Hepatocyte (in vitro differentiated cells): ENCODE data around the gene TMBIM4. TPM values are rescaled to one million over a fixed set of nuclear protein-coding genes. Genes with fewer than 3 reads are reported as not detected.

ENCODE experiments used
- DNase-seq: peaks from one replicate; pipeline ENCODE4 v3.0.0-alpha.2; 2016; ENCODE audit warnings: low spot score
- H2AFZ ChIP-seq: fragments of 200-600 bp; sonication (generic); 2 replicates; pipeline ENCODE4 v1.6.0; 2016; ENCODE audit warnings: antibody characterized with exemption, mild to moderate bottlenecking
- H3K27ac ChIP-seq: fragments of 200-600 bp; sonication (generic); 2 replicates; pipeline ENCODE4 v1.5.1; 2016; ENCODE audit warnings: mild to moderate bottlenecking
- H3K27me3 ChIP-seq: fragments of 200-600 bp; sonication (generic); 2 replicates; pipeline ENCODE4 v1.6.1; 2016
- H3K36me3 ChIP-seq: fragments of 200-600 bp; sonication (generic); replicated peaks from 2 replicates; pipeline ENCODE4 v1.5.1; 2016; ENCODE audit warnings: low read depth; ENCODE audit not compliant: insufficient read depth
- H3K4me1 ChIP-seq: fragments of 200-600 bp; sonication (generic); 2 replicates; pipeline ENCODE4 v1.5.1; 2016; ENCODE audit warnings: mild to moderate bottlenecking, moderate library complexity; ENCODE audit not compliant: insufficient read depth
- H3K4me2 ChIP-seq: fragments of 200-600 bp; sonication (generic); 2 replicates; pipeline ENCODE4 v1.6.0; 2016
- H3K4me3 ChIP-seq: fragments of 200-600 bp; sonication (generic); 2 replicates; pipeline ENCODE4 v1.5.1; 2016; ENCODE audit warnings: mild to moderate bottlenecking
- H3K79me2 ChIP-seq: fragments of 200-600 bp; sonication (generic); 2 replicates; pipeline ENCODE4 v1.6.0; 2017; ENCODE audit warnings: mild to moderate bottlenecking
- H3K9me2 ChIP-seq: fragments of 200-600 bp; sonication (generic); replicated peaks from 2 replicates; pipeline ENCODE4 v1.6.0; 2017; ENCODE audit warnings: mild to moderate bottlenecking; ENCODE audit not compliant: insufficient read depth
- H3K9me3 ChIP-seq: fragments of 200-600 bp; sonication (generic); 2 replicates; pipeline ENCODE4 v1.5.1; 2016; ENCODE audit warnings: low read depth, mild to moderate bottlenecking
- H4K20me1 ChIP-seq: fragments of 200-600 bp; sonication (generic); 2 replicates; pipeline ENCODE4 v1.6.0; 2016; ENCODE audit warnings: mild to moderate bottlenecking; ENCODE audit not compliant: insufficient read depth, poor library complexity, severe bottlenecking
- CTCF ChIP-seq: fragments of 200-600 bp; sonication (generic); IDR thresholded peaks from 2 replicates; pipeline ENCODE4 v1.5.1; 2016; ENCODE audit warnings: antibody characterized with exemption, mild to moderate bottlenecking; ENCODE audit not compliant: poor library complexity
- EZH2 ChIP-seq: fragments of 200-600 bp; sonication (generic); IDR thresholded peaks from 2 replicates; pipeline ENCODE4 v1.6.1; 2016; ENCODE audit warnings: antibody characterized with exemption, mild to moderate bottlenecking, borderline replicate concordance
- EZH2phosphoT487 ChIP-seq: fragments of 200-600 bp; sonication (generic); IDR thresholded peaks from one replicate; pipeline ENCODE4 v1.6.1; 2018; ENCODE audit warnings: antibody characterized with exemption, mild to moderate bottlenecking, low read depth, moderate library complexity; ENCODE audit not compliant: unreplicated experiment, severe bottlenecking
- WGBS: methylation state at CpG from one replicate; pipeline ENCODE4 v1.1.6; 2016; ENCODE audit warnings: low lambda C conversion rate; ENCODE audit errors: missing lambda C conversion rate; 5-methylcytosine and 5-hydroxymethylcytosine counted together
- polyA plus RNA-seq: library from polyadenylated mRNA; unstranded; fragments of >200 nt; fragmentation: Nextera tagmentation; extraction: Ambion mirVana; gene quantifications from 2 replicates; pipeline ENCODE4 v1.2.1, GENCODE V29; 2016
- total RNA-seq: library from RNA; depleted of rRNA; stranded (reverse); fragments of >200 nt; gene quantifications from 2 replicates; pipeline ENCODE4 v1.2.3, GENCODE V29; 2014

The TMBIM4 gene
- total and polyA plus RNA-seq, 2 experiments from 2014 or later, result 156 to 212 TPM

- H3K27me3 ChIP-seq, result no peaks in the 10 kb centered on the region
- no peak overlapping the region for H3K4me2 ChIP-seq
- H3K4me3 ChIP-seq, result no peak overlapping the region
- H3K9me2 ChIP-seq, result no peaks in the 10 kb centered on the region
- WGBS, result 85% methylated on average over 2 of the region's 2 CpGs
- H2AFZ ChIP-seq, result no peak overlapping the region
- DNase-seq, result no peak
- no peaks in the 10 kb centered on the region for H3K4me1 ChIP-seq
- TF ChIP-seq CTCF (no peak), EZH2 (no peak), EZH2phosphoT487 (no peak)
- H3K27ac ChIP-seq, result no peak overlapping the region
- peaks cover 3% of the 10 kb centered on the region for H3K79me2 ChIP-seq
- H3K36me3 ChIP-seq, result no peaks in the 10 kb centered on the region
- H3K9me3 ChIP-seq, result no peaks in the 10 kb centered on the region
- H4K20me1 ChIP-seq, result no peaks in the 10 kb centered on the region
Observed at GRCh38 chr12:66194122-66194521, 24.3 kb upstream of the TMBIM4 start.

GRCh38 chr12:66191547-66192126 is 21.8 kb upstream of the TMBIM4 start:
- Histone ChIP-seq H3K27ac (no peak overlapping the region), H4K20me1 (no peaks in the 10 kb centered on the region), H3K79me2 (peaks cover 3% of the 10 kb centered on the region), H3K9me3 (no peaks in the 10 kb centered on the region), H3K4me3 (no peak overlapping the region), H3K27me3 (peaks cover 7% of the 10 kb centered on the region), H2AFZ (no peak overlapping the region), H3K4me1 (no peaks in the 10 kb centered on the region), H3K4me2 (peak overlapping the region; percentile 25), H3K36me3 (no peaks in the 10 kb centered on the region), H3K9me2 (no peaks in the 10 kb centered on the region)
- DNase-seq, result no peak
- no peak for TF ChIP-seq EZH2phosphoT487
- TF ChIP-seq EZH2, result no peak
- no peak for TF ChIP-seq CTCF
- 47% methylated on average over 7 of the region's 7 CpGs for WGBS

- Histone ChIP-seq H3K79me2 (peaks cover 3% of the 10 kb centered on the region), H3K9me3 (no peaks in the 10 kb centered on the region), H3K27me3 (peaks cover 7% of the 10 kb centered on the region), H3K4me3 (no peak overlapping the region), H3K36me3 (no peaks in the 10 kb centered on the region), H3K4me1 (no peaks in the 10 kb centered on the region), H3K9me2 (no peaks in the 10 kb centered on the region), H4K20me1 (no peaks in the 10 kb centered on the region), H3K4me2 (peak overlapping the region; percentile 86), H2AFZ (no peak overlapping the region), H3K27ac (no peak overlapping the region)
- TF ChIP-seq EZH2 (no peak), CTCF (no peak), EZH2phosphoT487 (no peak)
- DNase-seq, result no peak
- 78% methylated on average over 1 of the region's 1 CpG for WGBS
Observed at GRCh38 chr12:66190519-66191370, 20.9 kb upstream of the TMBIM4 start.
